Tibial nerve (tissue), 4 donors: Measurements from ENCODE around the gene AFF3. TPM values are rescaled to one million over a fixed set of nuclear protein-coding genes. Genes with fewer than 3 reads are reported as not detected.

Source experiments
- DNase-seq, 2 donors: peaks; one replicate each; pipeline ENCODE4 v3.0.0-alpha.2; 2019; ENCODE audit warnings: low spot score in 2 of 2
- H3K27ac ChIP-seq, 4 donors: fragments of 200-600 bp; sonication (generic) in 3 of 4; one replicate each; pipeline ENCODE4 v1.5.1; 2017 to 2019; ENCODE audit warnings: mild to moderate bottlenecking in 1 of 4
- H3K27me3 ChIP-seq, 2 donors: fragments of 200-600 bp; sonication (generic) in 1 of 2; one replicate each; pipeline versions ENCODE4 v1.5.1 to v1.6.0; 2017 to 2019
- H3K36me3 ChIP-seq, 3 donors: fragments of 200-600 bp; sonication (generic); one replicate each; pipeline ENCODE4 v1.5.1; 2018 to 2019
- H3K4me1 ChIP-seq, 4 donors: fragments of 200-600 bp; sonication (generic) in 3 of 4; one replicate each; pipeline ENCODE4 v1.5.1; 2017 to 2019
- H3K4me3 ChIP-seq, 4 donors: fragments of 200-600 bp; sonication (generic) in 3 of 4; one replicate each; pipeline ENCODE4 v1.5.1; 2017 to 2019; ENCODE audit warnings: mild to moderate bottlenecking in 1 of 4, moderate library complexity in 1 of 4
- H3K9me3 ChIP-seq, 4 donors: fragments of 200-600 bp; sonication (generic) in 3 of 4; one replicate each; pipeline ENCODE4 v1.5.1; 2017 to 2019
- CTCF ChIP-seq, 5 experiments: fragments of 200-600 bp in 3 of 5; fragments of 450-650 bp in 2 of 5; sonication (generic) in 3 of 5; IDR thresholded peaks; one replicate each; pipeline ENCODE4 v1.5.1; 2016 to 2019; ENCODE audit warnings: antibody characterized with exemption in 5 of 5, mild to moderate bottlenecking in 3 of 5, moderate library complexity in 2 of 5
- EP300 ChIP-seq, 2 donors: sonication (generic); formaldehyde crosslinking; IDR thresholded peaks; one replicate each; pipeline ENCODE4 v1.6.1; 2017; ENCODE audit warnings: antibody characterized with exemption in 2 of 2, mild to moderate bottlenecking in 1 of 2
- POLR2A ChIP-seq, 2 donors: fragments of 450-650 bp; IDR thresholded peaks; one replicate each; pipeline ENCODE4 v1.6.1; 2017; ENCODE audit warnings: antibody characterized with exemption in 2 of 2, mild to moderate bottlenecking in 2 of 2, moderate library complexity in 2 of 2
- WGBS, 2 donors: methylation state at CpG; one replicate each; pipeline ENCODE4 v1.1.5; 2018; 5-methylcytosine and 5-hydroxymethylcytosine counted together
- total RNA-seq, 4 donors: library from RNA; depleted of rRNA; stranded (reverse); fragments of >200 nt; gene quantifications; one replicate each; pipeline ENCODE4 v1.1.0, GENCODE V29; 2016

The AFF3 gene
- total RNA-seq, 4 donors from 2014 or later, result 7.2 to 36.0 (median 21.4) TPM

GRCh38 chr2:99602476-99602875 is 539.9 kb downstream of the AFF3 start:
- no peak overlapping the region for H3K4me3 ChIP-seq
- 35 to 59% methylated on average over 4 of the region's 4 CpGs for WGBS, 2 donors
- H3K4me1 ChIP-seq, result peaks cover 0 to 6% (median 0%) of the 10 kb centered on the region in 4 donors
- H3K27me3 ChIP-seq, result no peaks in the 10 kb centered on the region
- no peak overlapping the region for H3K27ac ChIP-seq
- no peak for TF ChIP-seq EP300 (IDR thresholded peaks at IDR 0.05)
- no peak for TF ChIP-seq POLR2A (IDR thresholded peaks at IDR 0.05)
- no peak for TF ChIP-seq CTCF (IDR thresholded peaks at IDR 0.05)
- no peak for DNase-seq
- H3K9me3 ChIP-seq, result no peaks in the 10 kb centered on the region
- no peaks in the 10 kb centered on the region for H3K36me3 ChIP-seq

DNA sequence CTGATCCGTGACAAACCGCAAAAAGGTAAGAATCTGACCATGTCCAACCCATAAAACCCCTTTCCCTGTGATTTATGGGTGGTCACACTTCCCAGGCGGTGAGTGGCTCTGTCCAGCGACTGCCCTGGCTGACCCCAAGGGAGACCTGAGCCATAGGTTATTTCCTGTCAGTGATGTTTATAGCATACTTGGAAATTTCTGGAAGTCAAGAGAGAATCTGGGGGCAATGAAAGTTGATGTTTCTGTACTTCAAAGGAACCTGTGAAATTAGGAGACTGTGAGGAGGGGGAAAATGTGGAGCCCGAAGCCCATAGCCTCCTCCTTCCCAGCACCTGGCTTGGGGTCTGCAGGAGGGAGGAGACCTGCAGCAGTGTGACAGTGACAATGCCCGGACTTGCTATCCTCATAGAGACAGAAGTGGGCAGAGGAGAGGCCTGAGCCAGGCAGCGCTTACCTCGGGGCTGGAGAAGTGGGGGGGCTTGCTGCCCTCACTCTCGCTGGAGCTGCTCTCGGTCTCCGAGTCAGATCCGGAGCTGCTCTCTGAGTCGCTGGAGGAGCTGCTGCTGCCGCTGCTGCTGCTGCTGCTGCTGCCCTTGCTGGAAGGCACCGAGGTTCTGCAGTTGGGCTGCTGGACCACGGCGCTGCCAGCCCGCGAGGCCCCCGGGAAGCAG is 541.3 kb downstream of the AFF3 start:
- DNase-seq, result no peak
- no peaks in the 10 kb centered on the region for H3K27me3 ChIP-seq

GRCh38 chr2:99598441-99598840 is 543.9 kb downstream of the AFF3 start:
- H3K36me3 ChIP-seq, result peaks cover 0 to 4% (median 0%) of the 10 kb centered on the region in 3 donors
- H3K4me3 ChIP-seq, result no peak overlapping the region
- DNase-seq, result no peak
- no peaks in the 10 kb centered on the region for H3K9me3 ChIP-seq
- TF ChIP-seq CTCF (IDR thresholded peaks at IDR 0.05) (no peak), POLR2A (IDR thresholded peaks at IDR 0.05) (no peak), EP300 (IDR thresholded peaks at IDR 0.05) (no peak)
- H3K4me1 ChIP-seq, result peaks cover 0 to 6% (median 0%) of the 10 kb centered on the region in 4 donors
- H3K27me3 ChIP-seq, result no peaks in the 10 kb centered on the region
- no peak overlapping the region for H3K27ac ChIP-seq
- 92 to 94% methylated on average over 8 to 9 of the region's 9 CpGs for WGBS, 2 donors

More for the DNA sequence above, 541.3 kb downstream of the AFF3 start:
- Histone ChIP-seq H3K4me3 (no peak overlapping the region), H3K27ac (no peak overlapping the region), H3K4me1 (peaks cover 0 to 6% (median 0%) of the 10 kb centered on the region in 4 donors), H3K36me3 (no peaks in the 10 kb centered on the region), H3K9me3 (no peaks in the 10 kb centered on the region)
- 48 to 62% methylated on average over 19 to 20 of the region's 20 CpGs for WGBS, 2 donors
- TF ChIP-seq EP300 (IDR thresholded peaks at IDR 0.05) (no peak), CTCF (IDR thresholded peaks at IDR 0.05) (no peak), POLR2A (IDR thresholded peaks at IDR 0.05) (no peak)

DNA sequence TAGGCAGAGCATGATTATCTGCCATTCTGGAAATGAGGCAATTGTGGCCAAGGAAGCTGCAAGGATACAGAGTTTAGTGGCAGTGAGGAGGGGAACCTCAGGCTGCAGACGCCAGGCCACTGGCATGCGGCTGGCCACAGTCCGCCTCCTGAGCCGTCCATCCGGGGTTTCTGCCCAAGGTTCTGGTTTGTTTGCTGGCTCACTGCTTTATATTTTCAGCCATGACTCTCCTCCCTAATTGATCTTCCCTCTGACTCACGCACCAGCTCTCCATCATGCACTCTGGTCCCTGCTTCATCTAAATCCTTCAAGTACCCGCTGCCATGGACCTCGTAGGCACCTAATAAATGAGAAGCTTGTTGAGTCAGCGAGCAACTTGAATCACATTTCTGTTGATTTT is 544.8 kb downstream of the AFF3 start:
- peaks cover 0 to 6% (median 0%) of the 10 kb centered on the region in 4 donors for H3K4me1 ChIP-seq
- no peak for DNase-seq
- H3K27ac ChIP-seq, result no peak overlapping the region
- no peak for TF ChIP-seq EP300 (IDR thresholded peaks at IDR 0.05)
- no peak for TF ChIP-seq POLR2A (IDR thresholded peaks at IDR 0.05)
- TF ChIP-seq CTCF (IDR thresholded peaks at IDR 0.05), result no peak
- peaks cover 0 to 8% (median 0%) of the 10 kb centered on the region in 3 donors for H3K36me3 ChIP-seq
- H3K4me3 ChIP-seq, result no peak overlapping the region
- H3K9me3 ChIP-seq, result no peaks in the 10 kb centered on the region
- no peaks in the 10 kb centered on the region for H3K27me3 ChIP-seq
- 79 to 91% methylated on average over 9 of the region's 9 CpGs for WGBS, 2 donors

- Histone ChIP-seq H3K27me3 (no peaks in the 10 kb centered on the region), H3K27ac (no peak overlapping the region), H3K4me3 (no peak overlapping the region), H3K9me3 (no peaks in the 10 kb centered on the region), H3K36me3 (peaks cover 0 to 8% (median 0%) of the 10 kb centered on the region in 3 donors), H3K4me1 (no peaks in the 10 kb centered on the region)
- 95 to 97% methylated on average over 3 of the region's 3 CpGs for WGBS, 2 donors
- no peak for TF ChIP-seq CTCF (IDR thresholded peaks at IDR 0.05)
- no peak for TF ChIP-seq POLR2A (IDR thresholded peaks at IDR 0.05)
- no peak for TF ChIP-seq EP300 (IDR thresholded peaks at IDR 0.05)
- DNase-seq, result no peak
Measured at GRCh38 chr2:99595373-99595772, 547.0 kb downstream of the AFF3 start.
